PFSK-1 (cell line): ENCODE results near the gene TNFSF13.

Experiments
- POLR2AphosphoS5 ChIP-seq: IDR thresholded peaks from 2 replicates; pipeline ENCODE4 v1.6.1; 2012; ENCODE audit warnings: low read depth, mild to moderate bottlenecking, control low read depth, low read length, moderate library complexity
- SIN3A ChIP-seq: IDR thresholded peaks from 2 replicates; pipeline ENCODE4 v1.6.1; 2012; ENCODE audit warnings: mild to moderate bottlenecking, low read length, moderate library complexity, borderline replicate concordance; ENCODE audit not compliant: insufficient read depth
- TF ChIP-seq, protein P1 (sequence below), 2 experiments: IDR thresholded peaks; 2 replicates each; pipeline versions ENCODE4 v1.6.1 to v1.8.0; 2011 to 2012; ENCODE audit warnings: low read depth in 2 of 2, low read length in 2 of 2, control low read depth in 1 of 2, inconsistent platforms in 1 of 2, mild to moderate bottlenecking in 1 of 2, moderate library complexity in 1 of 2; ENCODE audit not compliant: insufficient read depth in 1 of 2

GRCh38 chr17:7512105-7512504 is 46.4 kb upstream of the TNFSF13 start:
- TF ChIP-seq POLR2AphosphoS5 (no peak), SIN3A (no peak)
- TF ChIP-seq, protein P1, sequence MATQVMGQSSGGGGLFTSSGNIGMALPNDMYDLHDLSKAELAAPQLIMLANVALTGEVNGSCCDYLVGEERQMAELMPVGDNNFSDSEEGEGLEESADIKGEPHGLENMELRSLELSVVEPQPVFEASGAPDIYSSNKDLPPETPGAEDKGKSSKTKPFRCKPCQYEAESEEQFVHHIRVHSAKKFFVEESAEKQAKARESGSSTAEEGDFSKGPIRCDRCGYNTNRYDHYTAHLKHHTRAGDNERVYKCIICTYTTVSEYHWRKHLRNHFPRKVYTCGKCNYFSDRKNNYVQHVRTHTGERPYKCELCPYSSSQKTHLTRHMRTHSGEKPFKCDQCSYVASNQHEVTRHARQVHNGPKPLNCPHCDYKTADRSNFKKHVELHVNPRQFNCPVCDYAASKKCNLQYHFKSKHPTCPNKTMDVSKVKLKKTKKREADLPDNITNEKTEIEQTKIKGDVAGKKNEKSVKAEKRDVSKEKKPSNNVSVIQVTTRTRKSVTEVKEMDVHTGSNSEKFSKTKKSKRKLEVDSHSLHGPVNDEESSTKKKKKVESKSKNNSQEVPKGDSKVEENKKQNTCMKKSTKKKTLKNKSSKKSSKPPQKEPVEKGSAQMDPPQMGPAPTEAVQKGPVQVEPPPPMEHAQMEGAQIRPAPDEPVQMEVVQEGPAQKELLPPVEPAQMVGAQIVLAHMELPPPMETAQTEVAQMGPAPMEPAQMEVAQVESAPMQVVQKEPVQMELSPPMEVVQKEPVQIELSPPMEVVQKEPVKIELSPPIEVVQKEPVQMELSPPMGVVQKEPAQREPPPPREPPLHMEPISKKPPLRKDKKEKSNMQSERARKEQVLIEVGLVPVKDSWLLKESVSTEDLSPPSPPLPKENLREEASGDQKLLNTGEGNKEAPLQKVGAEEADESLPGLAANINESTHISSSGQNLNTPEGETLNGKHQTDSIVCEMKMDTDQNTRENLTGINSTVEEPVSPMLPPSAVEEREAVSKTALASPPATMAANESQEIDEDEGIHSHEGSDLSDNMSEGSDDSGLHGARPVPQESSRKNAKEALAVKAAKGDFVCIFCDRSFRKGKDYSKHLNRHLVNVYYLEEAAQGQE (IDR thresholded peaks at IDR 0.05; ENCODE audit: insufficient read depth in 1 of 2, low read depth in 2 of 2, low read length in 2 of 2), result no peak
